RWPE2 (cell line): ENCODE data around the gene DCBLD1.
"Not testable (repeated sequence)": the region's sequence is repeated elsewhere in the genome, so short reads cannot be mapped to it uniquely, and the experiment has no call there.

Experiments
- ATAC-seq: fragments of 200-7000 bp; cut with Tn5 transposase; 3 replicates; pipeline ENCODE4 v1.9.1; 2021; ENCODE audit warnings: low read depth
- DNase-seq: peaks from one replicate; pipeline ENCODE4 v3.0.0-alpha.2; 2020; ENCODE audit warnings: low spot score
- H3K27ac ChIP-seq: fragments of 450-650 bp; 2 replicates; pipeline ENCODE4 v1.5.1; 2017; ENCODE audit warnings: mild to moderate bottlenecking; ENCODE audit not compliant: poor library complexity, severe bottlenecking
- H3K27me3 ChIP-seq: fragments of 250-450 bp; sonication (Bioruptor Pico); 2 replicates; pipeline ENCODE4 v1.5.1; 2021; ENCODE audit warnings: mild to moderate bottlenecking, moderate library complexity; ENCODE audit not compliant: insufficient read depth, poor library complexity, severe bottlenecking
- H3K36me3 ChIP-seq: fragments of 250-450 bp; sonication (Bioruptor Pico); 2 replicates; pipeline ENCODE4 v1.5.1; 2020; ENCODE audit warnings: low read depth, mild to moderate bottlenecking, moderate library complexity
- H3K4me1 ChIP-seq: fragments of 250-450 bp; sonication (Bioruptor Pico); 2 replicates; pipeline ENCODE4 v1.5.1; 2021; ENCODE audit warnings: mild to moderate bottlenecking, moderate library complexity; ENCODE audit not compliant: insufficient read depth, poor library complexity, severe bottlenecking
- H3K4me3 ChIP-seq: fragments of 250-450 bp; sonication (Bioruptor Pico); 2 replicates; pipeline ENCODE4 v1.5.1; 2021; ENCODE audit warnings: mild to moderate bottlenecking, moderate library complexity; ENCODE audit not compliant: severe bottlenecking
- H3K9me3 ChIP-seq: fragments of 250-450 bp; sonication (Bioruptor Pico); 2 replicates; pipeline ENCODE4 v1.5.1; 2021; ENCODE audit warnings: mild to moderate bottlenecking, moderate library complexity; ENCODE audit not compliant: severe bottlenecking
- TF ChIP-seq, protein P1 (sequence below): fragments of 450-650 bp; IDR thresholded peaks from one replicate; pipeline ENCODE4 v1.5.1; 2017; ENCODE audit warnings: mild to moderate bottlenecking, moderate library complexity; ENCODE audit not compliant: poor library complexity, severe bottlenecking

DCBLD1 gene

GRCh38 chr6:117463762-117464665 is 18.5 kb upstream of the DCBLD1 start:
- ATAC-seq (peak; percentile 95), DNase-seq (no peak)
- no peaks in the 10 kb centered on the region for H3K9me3 ChIP-seq
- no peaks in the 10 kb centered on the region for H3K36me3 ChIP-seq
- H3K4me3 ChIP-seq: no peak overlapping the region
- H3K4me1 ChIP-seq: peaks cover 15% of the 10 kb centered on the region
- TF ChIP-seq, protein P1, sequence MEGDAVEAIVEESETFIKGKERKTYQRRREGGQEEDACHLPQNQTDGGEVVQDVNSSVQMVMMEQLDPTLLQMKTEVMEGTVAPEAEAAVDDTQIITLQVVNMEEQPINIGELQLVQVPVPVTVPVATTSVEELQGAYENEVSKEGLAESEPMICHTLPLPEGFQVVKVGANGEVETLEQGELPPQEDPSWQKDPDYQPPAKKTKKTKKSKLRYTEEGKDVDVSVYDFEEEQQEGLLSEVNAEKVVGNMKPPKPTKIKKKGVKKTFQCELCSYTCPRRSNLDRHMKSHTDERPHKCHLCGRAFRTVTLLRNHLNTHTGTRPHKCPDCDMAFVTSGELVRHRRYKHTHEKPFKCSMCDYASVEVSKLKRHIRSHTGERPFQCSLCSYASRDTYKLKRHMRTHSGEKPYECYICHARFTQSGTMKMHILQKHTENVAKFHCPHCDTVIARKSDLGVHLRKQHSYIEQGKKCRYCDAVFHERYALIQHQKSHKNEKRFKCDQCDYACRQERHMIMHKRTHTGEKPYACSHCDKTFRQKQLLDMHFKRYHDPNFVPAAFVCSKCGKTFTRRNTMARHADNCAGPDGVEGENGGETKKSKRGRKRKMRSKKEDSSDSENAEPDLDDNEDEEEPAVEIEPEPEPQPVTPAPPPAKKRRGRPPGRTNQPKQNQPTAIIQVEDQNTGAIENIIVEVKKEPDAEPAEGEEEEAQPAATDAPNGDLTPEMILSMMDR: no peak
- H3K27ac ChIP-seq: peak overlapping the region; percentile 83
- H3K27me3 ChIP-seq: no peaks in the 10 kb centered on the region

- DNase-seq: no peak
- Histone ChIP-seq H3K36me3 (no peaks in the 10 kb centered on the region), H3K4me3 (no peak overlapping the region), H3K4me1 (peaks cover 15% of the 10 kb centered on the region), H3K27me3 (no peaks in the 10 kb centered on the region), H3K27ac (peak overlapping the region; percentile 83), H3K9me3 (no peaks in the 10 kb centered on the region)
- peak; percentile 13; the same call in 1 of the 3 replicates for ATAC-seq
- TF ChIP-seq, protein P1: no peak
These were observed 17.8 kb upstream of the DCBLD1 start for GRCh38 chr6:117464700-117465099.

- ATAC-seq (no peak), DNase-seq (no peak)
- no peaks in the 10 kb centered on the region for H3K27me3 ChIP-seq
- no peak overlapping the region for H3K4me3 ChIP-seq
- no peaks in the 10 kb centered on the region for H3K9me3 ChIP-seq
- H3K4me1 ChIP-seq: peaks cover 15% of the 10 kb centered on the region
- no peaks in the 10 kb centered on the region for H3K36me3 ChIP-seq
- TF ChIP-seq, protein P1: no peak
- H3K27ac ChIP-seq: no peak overlapping the region
These were observed 16.8 kb upstream of the DCBLD1 start for GRCh38 chr6:117465691-117466090.

DNA sequence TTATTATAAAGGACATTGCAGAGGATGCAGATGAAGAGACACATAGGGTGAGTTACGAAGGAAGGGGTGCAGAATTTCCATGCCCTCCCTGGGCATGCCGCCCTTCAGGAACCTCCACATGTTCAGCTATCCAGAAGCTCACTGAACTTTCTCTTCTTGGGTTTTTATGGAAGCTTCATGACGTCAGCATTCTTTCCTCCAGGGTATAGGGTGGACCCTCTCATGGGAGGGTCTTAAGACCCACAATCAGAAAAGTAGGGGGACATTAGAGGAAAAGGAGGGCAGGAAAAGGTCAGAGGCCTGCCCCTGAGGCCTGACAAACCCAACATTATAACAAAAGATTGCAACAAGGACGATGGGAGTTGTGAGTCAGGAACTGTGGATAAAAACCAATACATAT is 14.6 kb upstream of the DCBLD1 start:
- Histone ChIP-seq H3K36me3 (no peaks in the 10 kb centered on the region), H3K27ac (no peak overlapping the region), H3K4me1 (peaks cover 15% of the 10 kb centered on the region), H3K27me3 (no peaks in the 10 kb centered on the region), H3K4me3 (no peak overlapping the region), H3K9me3 (no peaks in the 10 kb centered on the region)
- ATAC-seq (no peak), DNase-seq (no peak)
- TF ChIP-seq, protein P1: no peak

DNA sequence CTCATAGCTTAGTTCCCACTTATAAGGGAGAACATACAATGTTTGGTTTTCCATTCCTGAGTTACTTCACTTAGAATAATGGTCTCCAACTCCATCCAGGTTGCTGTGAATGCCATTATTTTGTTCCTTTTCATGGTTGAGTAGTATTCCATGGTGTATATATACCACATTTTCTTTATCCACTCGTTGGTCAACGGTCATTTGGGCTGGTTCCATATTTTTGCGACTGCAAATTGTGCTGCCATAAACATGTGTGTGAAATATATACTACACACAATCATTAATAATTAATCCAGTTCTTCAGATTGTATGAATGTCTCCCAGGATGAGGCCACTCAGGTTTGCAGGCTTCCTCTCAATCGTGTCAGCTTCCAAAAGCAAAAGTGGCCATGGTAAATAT is 13.9 kb upstream of the DCBLD1 start:
- not testable (repeated sequence) for H3K9me3 ChIP-seq, DNase-seq, ATAC-seq, H3K4me3 ChIP-seq, H3K27me3 ChIP-seq, H3K27ac ChIP-seq, H3K36me3 ChIP-seq
- peaks cover 12% of the 10 kb centered on the region for H3K4me1 ChIP-seq
